RWPE2 (cell line): Measurements from ENCODE around the gene STK39.

Source experiments
- ATAC-seq: fragments of 200-7000 bp; cut with Tn5 transposase; 3 replicates; pipeline ENCODE4 v1.9.1; 2021; ENCODE audit warnings: low read depth
- DNase-seq: peaks from one replicate; pipeline ENCODE4 v3.0.0-alpha.2; 2020; ENCODE audit warnings: low spot score
- H3K27ac ChIP-seq: fragments of 450-650 bp; 2 replicates; pipeline ENCODE4 v1.5.1; 2017; ENCODE audit warnings: mild to moderate bottlenecking; ENCODE audit not compliant: poor library complexity, severe bottlenecking
- H3K27me3 ChIP-seq: fragments of 250-450 bp; sonication (Bioruptor Pico); 2 replicates; pipeline ENCODE4 v1.5.1; 2021; ENCODE audit warnings: mild to moderate bottlenecking, moderate library complexity; ENCODE audit not compliant: insufficient read depth, poor library complexity, severe bottlenecking
- H3K36me3 ChIP-seq: fragments of 250-450 bp; sonication (Bioruptor Pico); 2 replicates; pipeline ENCODE4 v1.5.1; 2020; ENCODE audit warnings: low read depth, mild to moderate bottlenecking, moderate library complexity
- H3K4me1 ChIP-seq: fragments of 250-450 bp; sonication (Bioruptor Pico); 2 replicates; pipeline ENCODE4 v1.5.1; 2021; ENCODE audit warnings: mild to moderate bottlenecking, moderate library complexity; ENCODE audit not compliant: insufficient read depth, poor library complexity, severe bottlenecking
- H3K4me3 ChIP-seq: fragments of 250-450 bp; sonication (Bioruptor Pico); 2 replicates; pipeline ENCODE4 v1.5.1; 2021; ENCODE audit warnings: mild to moderate bottlenecking, moderate library complexity; ENCODE audit not compliant: severe bottlenecking
- H3K9me3 ChIP-seq: fragments of 250-450 bp; sonication (Bioruptor Pico); 2 replicates; pipeline ENCODE4 v1.5.1; 2021; ENCODE audit warnings: mild to moderate bottlenecking, moderate library complexity; ENCODE audit not compliant: severe bottlenecking
- TF ChIP-seq, protein P1 (sequence below): fragments of 450-650 bp; IDR thresholded peaks from one replicate; pipeline ENCODE4 v1.5.1; 2017; ENCODE audit warnings: mild to moderate bottlenecking, moderate library complexity; ENCODE audit not compliant: poor library complexity, severe bottlenecking

STK39 gene

DNA sequence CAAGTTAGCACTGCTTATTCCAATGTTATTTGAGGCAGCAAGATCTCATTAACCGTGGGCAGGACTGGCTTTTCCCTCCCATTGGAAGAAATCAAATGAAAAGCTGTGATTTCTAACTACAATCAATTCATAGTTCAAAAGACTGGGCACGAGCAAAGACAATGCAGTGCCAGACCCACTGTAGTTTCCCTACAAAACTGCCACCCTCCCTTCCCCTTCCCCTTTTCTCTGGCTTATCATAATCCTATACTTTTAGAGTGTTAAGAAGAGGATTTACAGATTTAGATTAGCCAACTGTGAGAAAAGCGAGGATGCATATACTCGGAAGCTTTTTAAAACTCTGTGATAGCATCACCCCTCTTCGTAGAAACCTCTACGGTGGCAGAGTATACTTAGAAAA is 260.4 kb downstream of the STK39 start:
- DNase-seq (no peak), ATAC-seq (no peak)
- Histone ChIP-seq H3K9me3 (no peaks in the 10 kb centered on the region), H3K4me3 (no peak overlapping the region), H3K4me1 (no peaks in the 10 kb centered on the region), H3K27me3 (no peaks in the 10 kb centered on the region), H3K27ac (no peak overlapping the region), H3K36me3 (no peaks in the 10 kb centered on the region)
- TF ChIP-seq, protein P1, sequence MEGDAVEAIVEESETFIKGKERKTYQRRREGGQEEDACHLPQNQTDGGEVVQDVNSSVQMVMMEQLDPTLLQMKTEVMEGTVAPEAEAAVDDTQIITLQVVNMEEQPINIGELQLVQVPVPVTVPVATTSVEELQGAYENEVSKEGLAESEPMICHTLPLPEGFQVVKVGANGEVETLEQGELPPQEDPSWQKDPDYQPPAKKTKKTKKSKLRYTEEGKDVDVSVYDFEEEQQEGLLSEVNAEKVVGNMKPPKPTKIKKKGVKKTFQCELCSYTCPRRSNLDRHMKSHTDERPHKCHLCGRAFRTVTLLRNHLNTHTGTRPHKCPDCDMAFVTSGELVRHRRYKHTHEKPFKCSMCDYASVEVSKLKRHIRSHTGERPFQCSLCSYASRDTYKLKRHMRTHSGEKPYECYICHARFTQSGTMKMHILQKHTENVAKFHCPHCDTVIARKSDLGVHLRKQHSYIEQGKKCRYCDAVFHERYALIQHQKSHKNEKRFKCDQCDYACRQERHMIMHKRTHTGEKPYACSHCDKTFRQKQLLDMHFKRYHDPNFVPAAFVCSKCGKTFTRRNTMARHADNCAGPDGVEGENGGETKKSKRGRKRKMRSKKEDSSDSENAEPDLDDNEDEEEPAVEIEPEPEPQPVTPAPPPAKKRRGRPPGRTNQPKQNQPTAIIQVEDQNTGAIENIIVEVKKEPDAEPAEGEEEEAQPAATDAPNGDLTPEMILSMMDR, result no peak

DNA sequence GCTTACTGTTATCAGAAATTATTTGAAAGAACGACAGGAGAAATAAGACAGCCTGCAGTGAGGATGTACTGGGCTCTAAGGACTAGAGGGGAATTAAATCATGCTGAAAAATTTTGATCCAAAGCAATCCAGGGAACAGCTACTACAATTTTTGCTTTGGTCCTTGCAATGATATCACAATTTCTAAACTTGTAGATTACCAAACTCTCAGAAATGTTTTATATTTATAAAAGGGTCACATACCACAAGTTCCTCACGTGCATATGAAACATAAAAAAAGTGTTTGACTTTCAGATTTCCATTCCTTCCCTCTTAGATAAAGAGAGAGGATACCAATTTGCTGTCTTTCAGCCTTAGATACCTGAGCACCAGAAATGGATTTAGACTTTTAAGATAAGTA is 261.2 kb downstream of the STK39 start:
- no peaks in the 10 kb centered on the region for H3K9me3 ChIP-seq
- H3K27me3 ChIP-seq, result no peaks in the 10 kb centered on the region
- TF ChIP-seq, protein P1, result no peak
- H3K36me3 ChIP-seq, result no peaks in the 10 kb centered on the region
- H3K4me3 ChIP-seq, result no peak overlapping the region
- no peak overlapping the region for H3K27ac ChIP-seq
- no peaks in the 10 kb centered on the region for H3K4me1 ChIP-seq
- DNase-seq, result no peak
- ATAC-seq, result no peak

- H3K27me3 ChIP-seq, result no peaks in the 10 kb centered on the region
- H3K36me3 ChIP-seq, result no peaks in the 10 kb centered on the region
- TF ChIP-seq, protein P1, result no peak
- ATAC-seq (no peak), DNase-seq (no peak)
- H3K9me3 ChIP-seq, result no peaks in the 10 kb centered on the region
- H3K4me1 ChIP-seq, result no peaks in the 10 kb centered on the region
- H3K27ac ChIP-seq, result no peak overlapping the region
- H3K4me3 ChIP-seq, result no peak overlapping the region
These were observed 265.4 kb downstream of the STK39 start for GRCh38 chr2:167981945-167982344.

GRCh38 chr2:167980439-167980838 is 267.0 kb downstream of the STK39 start:
- DNase-seq, result no peak
- H3K4me1 ChIP-seq, result no peaks in the 10 kb centered on the region
- no peak for ATAC-seq
- H3K9me3 ChIP-seq, result no peaks in the 10 kb centered on the region
- no peak overlapping the region for H3K27ac ChIP-seq
- H3K4me3 ChIP-seq, result no peak overlapping the region
- H3K27me3 ChIP-seq, result no peaks in the 10 kb centered on the region
- H3K36me3 ChIP-seq, result no peaks in the 10 kb centered on the region
- TF ChIP-seq, protein P1, result no peak

- H3K4me1 ChIP-seq, result no peaks in the 10 kb centered on the region
- DNase-seq (no peak), ATAC-seq (no peak)
- no peaks in the 10 kb centered on the region for H3K27me3 ChIP-seq
- no peak overlapping the region for H3K27ac ChIP-seq
- H3K9me3 ChIP-seq, result no peaks in the 10 kb centered on the region
- no peak overlapping the region for H3K4me3 ChIP-seq
- TF ChIP-seq, protein P1, result no peak
- H3K36me3 ChIP-seq, result no peaks in the 10 kb centered on the region; the same call in 1 of the 2 replicates
These were observed 274.6 kb downstream of the STK39 start for GRCh38 chr2:167972746-167973145.
